SIG-M5 treated with dmso at 0.1 percent for 504 hours (cell line): ENCODE measurements around the gene CDK2AP2.

Source experiments
- DNase-seq: peaks from one replicate; lab custom pipeline; 2025; ENCODE audit not compliant: unreplicated experiment; lab: John Stamatoyannopoulos, UW

The CDK2AP2 gene

DNA sequence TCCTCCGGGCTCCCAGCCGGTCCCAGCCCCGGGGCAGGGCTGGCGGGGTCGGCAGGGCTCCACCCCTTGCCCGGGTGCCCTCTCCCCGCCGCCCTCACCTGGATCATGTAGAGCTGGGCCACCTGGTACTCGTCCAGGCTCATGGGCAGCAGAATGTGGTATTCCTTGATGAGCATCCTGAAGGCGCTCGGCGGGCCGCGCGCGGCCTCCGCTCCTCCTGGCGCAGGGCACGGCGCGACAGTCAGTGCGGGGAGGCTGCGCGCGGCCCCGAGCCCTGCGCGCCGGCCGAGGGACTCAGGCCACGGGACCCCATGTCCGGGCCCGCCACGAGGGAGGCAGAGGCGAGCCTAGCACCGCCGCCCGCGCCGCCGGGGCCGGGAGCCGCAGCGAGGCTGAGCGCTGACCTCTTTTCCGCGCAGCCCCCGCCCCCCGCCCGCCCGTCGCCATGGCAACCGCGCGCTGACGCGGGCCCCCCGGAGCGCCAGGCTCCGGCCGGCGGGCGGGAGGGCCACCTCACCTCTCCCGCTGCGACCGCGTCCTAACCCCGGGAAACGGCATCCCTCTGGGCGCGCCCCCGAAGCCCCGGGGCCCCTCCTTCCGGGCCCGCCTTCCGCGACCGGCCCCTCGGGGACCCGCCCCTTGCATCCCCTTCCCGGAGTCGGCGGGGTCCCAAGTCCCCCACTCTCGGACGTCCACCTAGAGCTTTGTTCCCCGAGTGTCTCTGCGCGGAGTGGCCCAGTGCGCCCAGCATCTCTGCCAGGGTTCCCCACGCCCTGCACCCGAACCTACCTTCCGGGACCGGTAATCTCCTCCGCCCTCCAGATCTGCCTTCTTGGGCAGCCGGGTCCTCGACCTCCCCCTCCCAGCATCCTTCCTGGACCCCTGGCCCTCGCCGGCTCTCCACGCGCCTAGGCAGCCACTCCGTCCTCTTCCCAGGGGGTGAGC lies 3.7 kb downstream of the CDK2AP2 start:
- DNase-seq, result no peak

DNA sequence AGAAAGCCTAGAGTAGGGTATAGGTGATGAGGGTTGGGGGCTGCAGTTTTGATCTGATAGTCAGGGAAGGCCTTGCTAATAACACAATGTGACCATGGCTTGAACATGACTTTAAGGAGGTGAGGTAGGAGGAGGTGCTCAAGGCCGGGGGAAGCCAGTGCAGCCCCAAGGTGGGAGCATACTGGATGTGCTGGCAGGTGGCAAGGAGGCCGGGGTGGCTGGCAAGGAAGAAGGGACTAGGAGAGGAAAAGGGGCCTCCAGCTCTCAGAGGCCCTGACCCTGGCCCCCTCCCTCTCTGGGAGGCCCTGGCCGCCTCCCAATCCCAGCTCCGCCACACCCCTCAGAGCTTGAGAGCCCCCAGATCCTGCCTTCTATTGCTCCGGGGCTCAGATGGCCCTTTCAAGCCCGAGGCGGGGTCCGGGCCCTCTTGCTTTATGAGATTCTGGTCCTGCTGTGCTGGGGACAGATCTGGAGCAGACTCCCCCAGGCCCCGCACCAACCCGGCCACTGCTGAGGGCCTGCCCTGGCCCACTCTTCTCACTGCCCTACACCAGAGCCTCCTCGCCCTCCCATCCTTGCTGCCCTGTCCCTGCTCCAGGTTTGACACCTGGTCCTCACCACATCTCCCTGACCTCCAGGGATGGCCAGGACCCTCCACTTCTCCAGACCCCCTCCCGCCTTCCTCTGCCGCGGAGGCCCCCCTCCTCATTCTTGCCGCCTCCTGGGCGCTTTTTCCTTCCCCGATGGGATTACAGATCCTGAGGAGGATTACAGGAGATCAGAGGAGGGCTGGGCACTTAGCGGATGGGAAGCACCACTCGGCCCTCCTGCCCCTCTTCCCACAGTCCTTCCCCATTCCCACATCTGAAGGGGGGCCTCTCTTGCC lies 4.6 kb downstream of the CDK2AP2 start:
- DNase-seq, result no peak

DNA sequence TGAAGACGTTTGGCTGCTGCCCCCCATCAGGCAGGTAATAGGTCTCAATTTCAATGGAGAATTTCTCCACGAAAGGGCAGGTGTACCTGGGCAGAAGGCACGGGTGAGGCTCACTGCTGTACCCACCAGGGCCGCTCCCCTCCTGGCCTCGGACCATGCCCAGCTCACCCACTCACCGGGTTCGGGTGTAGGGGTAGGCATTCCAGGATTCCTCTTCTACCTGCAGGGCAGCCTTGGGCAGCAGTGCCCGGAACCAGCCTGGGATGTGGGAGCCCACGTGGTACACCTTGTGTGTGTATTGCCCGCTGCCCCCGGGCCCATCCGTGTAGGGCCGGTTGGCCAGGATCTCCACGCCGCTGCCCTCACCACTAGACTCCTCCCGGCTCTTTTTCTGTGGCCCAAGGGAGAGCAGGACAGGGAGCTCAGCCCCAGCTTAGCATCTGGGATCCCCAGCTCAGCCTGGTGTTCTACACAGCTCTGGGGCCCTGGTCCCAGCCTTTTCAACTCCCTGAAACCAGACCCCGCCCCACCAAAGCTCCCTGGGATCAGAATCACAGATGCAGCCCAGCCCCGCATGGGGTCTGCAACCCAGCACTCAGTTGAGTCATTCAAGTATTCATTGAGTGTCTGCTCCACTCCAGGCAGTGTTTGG lies 5.5 kb downstream of the CDK2AP2 start:
- no peak for DNase-seq

DNA sequence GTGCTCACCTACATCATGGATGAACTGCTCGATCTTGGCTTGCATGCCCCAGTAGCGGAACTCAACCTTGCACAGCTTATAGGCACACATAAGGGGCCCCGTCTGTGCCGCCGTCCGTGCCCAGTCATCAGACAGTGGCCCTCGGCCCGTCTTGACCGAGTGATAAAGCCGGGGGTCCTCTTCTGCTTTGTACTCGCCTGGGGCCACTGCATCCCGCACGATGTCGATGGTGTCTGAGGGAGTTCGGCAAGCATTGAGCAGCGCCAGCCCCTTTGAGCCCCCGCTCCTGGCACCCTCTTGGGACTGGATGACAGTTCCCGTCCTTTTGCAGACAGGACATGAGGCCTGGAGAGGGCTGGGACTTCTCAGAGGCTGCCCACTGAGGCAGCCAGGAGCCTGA lies 6.1 kb downstream of the CDK2AP2 start:
- DNase-seq, result no peak

DNA sequence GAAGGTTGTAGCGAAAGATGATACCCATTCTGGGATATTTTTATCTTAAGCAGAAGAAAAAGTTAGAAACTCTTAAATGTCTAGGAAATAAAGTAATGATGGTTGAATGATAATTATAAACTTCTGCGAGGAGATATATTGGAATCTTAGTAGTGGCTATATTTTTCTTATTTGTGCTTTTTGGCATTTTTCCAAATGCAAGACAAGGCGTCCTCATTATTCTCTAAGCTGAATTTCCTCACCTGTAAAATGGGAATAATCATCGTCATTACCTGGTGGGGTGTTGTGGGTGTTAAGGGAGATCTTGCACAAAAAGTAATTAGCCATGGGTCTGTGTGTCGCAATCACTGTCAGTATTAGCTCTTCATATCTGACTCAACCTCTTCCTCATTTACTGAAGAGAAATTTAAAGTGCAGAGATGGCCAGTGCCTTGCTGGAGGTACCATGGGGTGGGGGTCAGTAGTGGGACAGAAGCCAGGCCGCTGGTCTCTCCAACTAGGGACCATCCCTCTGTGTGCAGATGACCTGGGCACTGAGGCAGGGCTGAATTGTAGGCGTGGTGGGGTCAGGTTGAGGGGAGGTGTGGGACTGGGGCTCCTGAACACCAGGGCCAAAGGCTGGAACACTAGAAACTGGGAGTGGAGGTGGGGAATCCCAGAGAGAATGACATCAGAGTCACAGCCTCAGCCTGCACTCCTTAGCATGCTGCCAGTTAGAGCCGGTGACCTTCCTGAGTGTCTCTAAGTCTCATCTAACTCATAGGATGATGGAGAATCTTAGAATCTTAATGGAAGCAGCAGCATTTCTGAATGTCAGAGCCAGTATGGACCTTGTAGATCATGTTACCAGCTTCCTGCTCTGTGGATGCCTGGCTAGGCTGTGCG lies 6.9 kb downstream of the CDK2AP2 start:
- peak; percentile 69 for DNase-seq

DNA sequence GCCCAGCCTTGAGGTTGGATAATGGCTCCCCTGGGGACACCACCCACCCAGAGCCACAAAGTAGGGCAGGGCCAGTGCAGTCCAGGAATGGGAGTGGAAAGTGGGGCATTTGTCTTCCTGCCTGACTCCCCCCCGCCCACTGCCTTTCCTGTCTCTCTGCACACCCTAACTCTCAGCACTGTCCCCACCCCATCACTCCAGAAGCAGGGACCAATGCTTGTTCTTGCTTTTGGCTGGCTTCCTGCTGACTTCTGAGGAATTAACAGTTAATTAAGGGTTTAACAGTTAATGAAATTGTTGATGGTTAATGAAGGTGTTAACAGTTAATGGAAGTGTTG lies 7.5 kb downstream of the CDK2AP2 start:
- DNase-seq, result no peak

DNA sequence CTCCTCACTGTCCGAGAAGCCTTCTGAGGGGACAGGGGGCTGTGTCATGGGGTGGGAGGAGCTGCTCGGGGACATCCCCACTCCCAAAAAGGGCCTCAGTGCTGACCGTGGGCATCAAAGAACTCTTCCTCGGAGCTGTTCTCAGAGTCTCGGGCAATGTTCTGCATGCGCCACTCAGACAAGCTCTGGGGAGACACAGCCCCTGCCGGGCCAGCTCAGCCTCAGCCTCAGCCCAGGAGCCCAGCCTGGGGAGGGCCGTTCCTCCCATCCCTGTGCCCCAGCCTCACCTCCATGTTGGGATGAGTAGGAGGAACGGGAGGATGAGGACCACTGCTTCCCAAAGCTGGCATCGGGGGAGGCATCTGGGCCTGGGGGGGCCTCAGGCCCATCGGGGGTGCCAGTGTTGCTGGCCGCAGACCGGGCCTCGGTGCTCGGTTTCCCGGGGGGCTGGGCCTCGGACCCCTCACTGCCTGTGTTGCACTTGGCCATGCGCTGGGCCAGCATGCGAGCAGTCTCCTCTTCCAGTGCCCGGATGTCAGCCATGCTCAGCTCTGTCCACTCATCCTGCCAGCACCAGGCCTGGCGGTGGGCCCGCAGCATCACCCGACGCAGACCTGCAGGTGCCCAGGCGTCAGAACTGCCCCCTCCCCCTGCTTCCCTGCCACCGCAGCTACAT lies 8.0 kb downstream of the CDK2AP2 start:
- DNase-seq, result no peak

DNA sequence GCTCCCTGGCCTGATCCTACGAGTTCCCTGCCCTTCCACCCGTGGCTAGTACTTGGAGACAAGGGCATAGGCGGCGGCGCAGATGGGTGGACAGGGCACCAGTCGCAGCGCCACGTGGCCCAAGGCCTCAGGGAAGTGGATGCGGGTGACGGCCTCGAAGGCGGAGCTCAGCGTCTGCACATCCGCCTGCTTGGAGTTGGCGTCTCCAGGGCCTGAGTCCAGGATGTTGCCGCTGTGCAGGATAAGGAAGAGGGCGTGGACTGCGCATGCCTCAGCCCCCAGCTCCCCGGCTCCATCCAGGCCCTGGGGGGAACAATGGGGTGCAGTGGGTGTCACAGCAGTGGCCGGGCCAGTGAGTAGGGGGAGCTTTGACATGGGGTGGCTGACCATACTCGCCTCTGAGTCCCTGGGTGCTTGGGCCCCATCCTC lies 9.4 kb downstream of the CDK2AP2 start:
- DNase-seq, result no peak

DNA sequence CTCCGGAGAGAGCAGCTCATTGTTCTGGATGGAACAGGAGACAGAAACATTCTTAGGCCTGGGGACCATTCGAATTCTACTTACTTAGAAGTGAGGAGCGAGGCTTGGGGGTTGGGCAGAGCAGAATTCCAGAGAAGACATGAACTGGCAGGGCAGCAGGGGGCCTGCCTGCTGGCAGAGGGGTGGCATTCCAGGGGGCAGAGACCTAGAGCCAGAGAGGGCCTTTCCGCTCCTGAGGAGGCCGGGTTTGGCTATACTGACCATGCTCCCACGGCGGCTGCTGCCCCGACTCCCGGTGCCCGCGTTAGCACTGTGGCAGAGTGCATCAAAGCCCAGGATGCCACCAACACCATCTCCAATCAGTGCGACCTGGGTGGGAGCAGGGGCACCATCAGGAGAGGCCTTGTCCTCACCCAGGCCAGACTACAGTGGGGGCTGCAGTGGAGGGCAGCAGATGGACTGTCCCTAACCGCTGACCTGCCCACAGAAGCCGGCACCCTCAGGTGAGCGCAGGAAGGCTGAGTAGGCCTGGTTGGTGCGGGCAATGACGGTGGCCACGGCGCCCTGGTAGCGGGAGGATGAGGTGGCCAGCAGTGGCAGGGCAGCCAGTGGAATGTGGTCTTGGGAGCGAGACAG lies 10.2 kb downstream of the CDK2AP2 start:
- no peak for DNase-seq

DNA sequence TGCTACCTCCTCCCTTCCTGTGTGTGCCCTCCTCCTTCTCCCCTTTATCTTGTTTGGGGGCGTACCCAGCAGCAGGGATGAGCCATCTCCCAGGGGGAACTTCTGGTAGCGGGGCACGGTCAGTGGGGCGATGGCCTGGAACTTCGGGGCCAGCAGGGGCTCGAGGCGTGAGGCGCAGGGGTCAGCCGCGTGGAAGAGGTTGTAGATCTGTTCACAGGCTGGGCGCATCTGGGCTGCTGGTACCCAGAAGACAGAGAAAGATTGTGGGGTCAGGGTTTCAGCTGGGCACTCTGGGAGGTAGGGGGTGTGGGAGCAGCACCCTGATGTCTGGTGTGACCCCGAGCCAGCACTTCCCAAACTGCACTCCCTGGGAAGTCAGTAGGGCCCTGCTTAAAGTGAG lies 11.8 kb downstream of the CDK2AP2 start:
- no peak for DNase-seq

DNA sequence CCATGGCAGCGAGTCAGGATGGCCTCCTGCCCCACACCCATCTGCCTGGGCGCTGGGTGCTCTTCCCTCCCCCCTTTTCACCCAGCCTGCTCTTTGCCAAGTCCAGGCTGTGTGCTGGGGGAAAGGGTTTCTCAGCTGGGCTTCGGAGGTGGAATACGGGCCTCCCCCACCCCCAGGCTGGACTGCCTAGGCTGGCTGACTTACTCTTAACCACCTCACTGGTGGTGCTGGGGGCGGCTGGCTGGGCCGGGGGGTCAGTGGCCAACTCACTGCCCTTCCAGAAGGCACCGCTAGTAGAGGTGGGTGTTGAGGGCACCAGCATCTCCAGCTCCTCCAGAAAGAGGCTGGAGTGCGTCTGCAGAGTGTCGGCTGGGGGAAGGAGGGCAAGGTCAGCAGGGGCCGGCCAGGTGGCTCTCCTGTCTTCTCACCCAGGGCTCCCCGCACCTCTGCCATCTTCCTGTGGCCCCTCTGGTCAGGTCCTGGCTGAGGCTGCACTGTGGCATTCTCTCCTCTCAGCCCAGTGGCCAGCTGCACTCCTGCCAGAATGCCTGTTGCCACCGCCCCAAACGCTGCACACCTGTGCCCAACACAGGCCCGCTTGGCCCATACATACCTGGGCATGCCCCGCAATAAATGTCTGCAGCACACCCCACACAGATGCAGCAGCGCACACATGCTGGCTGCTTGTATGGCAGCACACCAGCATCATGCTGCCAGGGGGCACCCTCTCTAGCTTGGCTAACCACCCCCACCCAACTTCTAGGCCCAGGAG lies 12.5 kb downstream of the CDK2AP2 start:
- no peak for DNase-seq

DNA sequence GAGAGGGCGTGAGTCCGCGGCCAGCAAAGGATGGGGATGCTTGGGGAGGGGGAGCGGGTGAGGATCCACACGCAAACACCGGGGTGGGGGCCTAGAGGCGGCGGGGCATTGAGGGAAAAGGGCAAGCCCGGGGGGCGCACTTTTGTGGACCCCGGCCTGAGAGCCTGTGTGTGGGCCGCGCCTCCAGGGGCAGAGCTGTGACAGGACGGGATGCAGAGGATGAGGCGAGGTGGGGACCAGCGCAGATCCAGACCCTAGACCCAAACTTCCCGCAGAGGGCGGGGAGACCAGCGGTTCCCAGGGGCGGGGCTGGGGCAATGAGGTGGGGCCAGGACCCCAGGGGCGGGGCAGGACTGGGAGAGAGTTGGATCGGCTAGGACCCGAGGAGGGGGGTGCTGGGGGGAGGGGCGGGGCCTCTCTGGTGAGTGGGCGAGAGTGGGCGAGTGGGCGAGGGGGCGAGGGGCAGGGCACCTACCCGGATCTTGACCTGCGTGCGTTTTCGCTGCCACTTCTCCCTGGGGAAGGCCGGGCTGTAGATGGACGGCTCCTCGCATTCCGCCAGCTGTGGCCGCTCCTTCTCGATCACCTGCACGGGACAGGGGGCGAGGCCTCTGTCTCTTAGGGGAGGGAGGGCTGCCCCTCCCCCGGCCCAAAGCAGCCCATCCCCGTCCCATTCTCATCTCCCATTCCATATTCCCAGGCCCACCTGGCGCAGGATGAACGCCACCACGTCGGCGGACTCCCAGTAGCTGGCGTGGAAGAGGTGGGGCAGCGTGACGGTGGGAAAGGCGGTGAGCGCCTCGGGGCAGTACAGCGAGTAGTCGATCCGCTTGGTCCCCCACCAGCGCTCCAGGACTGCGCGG lies 13.4 kb downstream of the CDK2AP2 start:
- no peak for DNase-seq

DNA sequence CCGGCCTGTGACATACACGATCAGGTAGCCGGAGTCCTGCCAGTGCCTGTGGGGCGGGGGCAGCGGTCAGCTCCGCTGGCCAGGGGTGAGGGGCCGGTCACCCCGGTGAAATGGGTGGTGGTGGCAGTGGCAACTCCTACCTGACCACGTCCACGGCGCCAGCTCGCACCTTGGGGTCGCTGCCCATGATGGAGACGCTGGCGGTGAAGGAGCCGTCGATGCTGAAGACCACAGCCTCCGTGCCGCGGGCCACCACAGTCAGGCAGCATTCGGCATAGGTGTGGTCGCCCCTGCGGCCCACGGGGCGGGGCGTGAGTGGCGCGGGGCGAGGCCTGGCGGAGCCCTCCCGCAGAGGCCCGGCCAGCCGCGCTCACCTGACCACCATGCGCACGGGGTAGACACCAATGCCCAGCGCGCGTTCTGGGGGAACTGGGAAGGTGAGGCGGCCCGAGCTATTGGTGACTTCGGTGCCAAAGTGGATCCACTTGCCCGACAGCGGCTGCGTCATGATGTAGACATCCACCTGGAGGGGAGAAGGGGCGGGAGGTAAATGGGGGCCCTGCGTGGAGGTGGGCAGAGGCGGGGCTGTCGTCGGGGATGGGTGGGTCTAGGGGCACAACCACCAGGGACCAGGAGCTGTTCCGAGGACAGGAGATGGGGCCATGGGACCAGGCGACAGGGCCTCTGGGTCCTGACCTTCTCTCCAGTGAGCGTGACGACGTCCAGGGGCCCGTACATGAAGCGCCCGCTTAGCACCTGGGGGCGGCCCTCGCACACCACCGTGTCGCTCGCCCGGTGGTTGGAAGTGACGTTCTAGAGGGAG lies 14.2 kb downstream of the CDK2AP2 start:
- no peak for DNase-seq

DNA sequence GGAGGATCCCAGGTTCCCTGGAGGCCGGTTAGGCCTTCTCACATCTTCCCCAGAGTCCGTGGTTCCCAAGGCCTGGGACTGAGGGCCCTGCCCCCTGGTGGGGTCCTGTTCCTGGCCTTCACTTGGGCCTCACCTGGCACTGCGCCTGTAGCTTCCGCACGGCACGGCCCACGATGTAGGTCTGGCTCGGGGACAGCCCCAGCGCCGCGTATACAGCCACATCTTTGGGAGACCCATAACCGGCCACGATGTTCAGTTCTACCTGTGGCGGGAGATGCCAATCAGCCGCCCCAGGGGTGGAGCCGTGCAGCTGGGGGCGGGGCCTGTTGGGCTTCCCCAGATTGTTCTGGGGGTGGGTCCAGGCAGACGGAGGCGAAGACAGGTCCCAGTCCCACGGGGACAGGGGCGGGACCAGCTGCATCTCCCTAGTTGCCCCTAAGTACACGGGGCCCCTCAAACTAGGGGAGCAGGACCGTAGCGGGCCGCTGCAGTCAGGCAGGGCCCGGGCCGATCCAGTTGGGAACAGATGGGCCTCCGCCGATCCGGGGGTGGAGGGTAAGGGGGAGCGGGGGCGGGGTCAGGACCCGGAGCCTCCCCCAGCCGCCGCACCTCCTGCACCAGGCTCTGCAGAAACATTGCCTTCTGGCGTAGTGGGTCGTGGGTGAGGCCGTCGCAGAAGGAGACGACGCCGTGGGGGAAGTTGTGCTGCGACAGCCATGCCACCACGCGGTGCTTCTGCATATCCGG lies 15.0 kb downstream of the CDK2AP2 start:
- DNase-seq, result no peak

DNA sequence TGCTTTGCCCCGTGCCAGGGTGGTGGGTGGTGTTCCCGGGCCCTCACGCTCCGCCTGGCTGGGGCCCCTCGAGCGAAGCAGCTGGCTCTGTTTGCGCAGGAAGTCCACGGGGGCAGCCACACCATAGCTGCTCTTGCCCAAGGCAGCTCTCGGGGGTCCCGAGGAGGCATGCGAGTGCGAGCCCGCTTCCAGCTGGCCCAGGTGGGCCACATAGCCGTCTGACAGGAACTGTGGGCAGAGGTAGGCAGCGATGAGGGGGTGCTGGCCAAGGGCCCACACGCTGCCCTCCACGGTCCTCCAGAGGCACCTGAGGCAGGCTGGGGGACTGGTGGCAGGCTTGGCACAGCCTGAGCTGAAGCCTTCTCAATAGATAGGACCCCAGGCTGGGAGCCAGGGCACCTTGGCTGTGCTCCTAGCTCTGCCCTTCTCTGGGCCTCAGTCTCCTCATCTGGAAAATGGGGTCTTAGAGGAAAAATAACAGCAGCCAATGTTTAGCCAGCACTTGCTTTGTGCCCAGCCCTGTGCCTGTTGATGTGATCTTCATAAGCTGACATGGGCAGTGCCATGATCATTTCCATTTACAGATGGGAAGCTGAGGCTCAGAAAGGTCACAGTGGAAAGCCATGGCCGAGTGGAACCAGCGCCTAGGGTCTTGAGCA lies 15.8 kb downstream of the CDK2AP2 start:
- DNase-seq, result no peak
